ENCODE measurements around the gene ABCB11. TPM values are rescaled to one million over a fixed set of nuclear protein-coding genes. Genes with fewer than 3 reads are reported as not detected.

Gene ABCB11
- total and polyA plus RNA-seq, 9 of the 15 experiments (the other 6 are each of a cell fraction or from before 2014, with no cell fraction given), result 0.04 to 0.51 (median 0.10) TPM; not detected in 1

- 51% methylated on average over 4 of the region's 4 CpGs for WGBS (ENCODE audit: insufficient coverage, low coverage, missing lambda C conversion rate)
- intact Hi-C loops (cut with micrococcal nuclease), result no loop called here
- Histone ChIP-seq H3K9me3 (replicated peaks; ENCODE audit: control insufficient read depth, insufficient read depth, low read depth, low read length) (peaks cover 11% of the 10 kb centered on the region), H3K79me2 (ENCODE audit: control insufficient read depth, insufficient read depth, low read length) (no peaks in the 10 kb centered on the region), H3K4me1 (replicated peaks in 1 of 2; ENCODE audit: control insufficient read depth in 2 of 2, insufficient read depth in 2 of 2, low read length in 2 of 2) (peaks cover 3 to 7% of the 10 kb centered on the region in 2 experiments; a peak in 2 of 5 replicates), H2AFZ (ENCODE audit: low read depth, low read length) (no peak overlapping the region), H3K27me3 (ENCODE audit: control insufficient read depth in 2 of 2, insufficient read depth in 2 of 2, low read length in 2 of 2) (no peaks in the 10 kb centered on the region), H3K4me2 (ENCODE audit: insufficient read depth, low read length) (no peak overlapping the region), H3K9ac (ENCODE audit: insufficient read depth in 1 of 2, low read depth in 2 of 2, low read length in 2 of 2) (no peak overlapping the region), H4K20me1 (replicated peaks; ENCODE audit: control insufficient read depth, insufficient read depth, low read length) (no peaks in the 10 kb centered on the region), H3K36me3 (ENCODE audit: control insufficient read depth, insufficient read depth, low read length) (no peaks in the 10 kb centered on the region), H3K4me3 (no peak overlapping the region), H3K27ac (ENCODE audit: extremely low read depth, low read depth, low read length) (no peak overlapping the region), H3K9me1 (ENCODE audit: control insufficient read depth, insufficient read depth, low read length) (no peaks in the 10 kb centered on the region)
- in situ Hi-C loops (cut with MboI), result loop anchor here (5.0 to 25.0 kb wide), 3 partner anchors 144 to 979 kb away; no protein-coding TSS in a partner anchor
- DNase-seq (ENCODE audit: extremely low read depth in 1 of 4, low spot score in 3 of 4) (no peak), ATAC-seq (no peak), FAIRE-seq (no peak)
- POLR2A ChIA-PET, result interaction anchor here (0.7 kb wide), 1 partner anchor 12 kb away, joined by 3 read pairs; no protein-coding TSS in a partner anchor
- TF ChIP-seq TGIF2 (CRISPR knock-in tag; IDR thresholded peaks at IDR 0.05) (no peak), ILK (tag; IDR thresholded peaks at IDR 0.05; ENCODE audit: borderline replicate concordance, low read depth) (no peak), ZFX (CRISPR knock-in tag; IDR thresholded peaks at IDR 0.05) (no peak), HBP1 (CRISPR knock-in tag; IDR thresholded peaks at IDR 0.05) (no peak), NEUROD1 (IDR thresholded peaks at IDR 0.05; ENCODE audit: borderline replicate concordance, low read depth, low read length, partially characterized antibody) (no peak), ETS2 (tag; IDR thresholded peaks at IDR 0.05; ENCODE audit: borderline replicate concordance, poor library complexity, severe bottlenecking) (no peak), KLF10 (CRISPR knock-in tag; IDR thresholded peaks at IDR 0.05) (no peak), SMAD3 (CRISPR knock-in tag; conservative IDR thresholded peaks at IDR 0.05) (no peak), RBM22 (IDR thresholded peaks at IDR 0.05; ENCODE audit: low read depth, low read length, poor library complexity, severe bottlenecking) (no peak), SETDB1 (IDR thresholded peaks at IDR 0.05; ENCODE audit: low read length) (no peak), STAT5B (CRISPR knock-in tag; IDR thresholded peaks at IDR 0.05) (no peak), ZBTB17 (CRISPR knock-in tag; IDR thresholded peaks at IDR 0.05) (no peak), GATAD2B (IDR thresholded peaks at IDR 0.05; ENCODE audit: borderline replicate concordance) (no peak), SRF (CRISPR knock-in tag; IDR thresholded peaks at IDR 0.05) (no peak), FOXJ2 (tag; IDR thresholded peaks at IDR 0.05) (no peak), ZNF232 (CRISPR knock-in tag; IDR thresholded peaks at IDR 0.05) (no peak), MCM5 (IDR thresholded peaks at IDR 0.05; ENCODE audit: low read depth) (no peak), ZBTB12 (CRISPR knock-in tag; IDR thresholded peaks at IDR 0.05) (no peak)
- CTCF ChIA-PET (ENCODE audit: low intra/inter-chr PET ratio), result no interaction called here
- BruUV-seq (replicated peaks), result no TSS peak
Observed at GRCh38 chr2:168916331-168916675, 114.8 kb downstream of the ABCB11 start.
